H9 (cell line): Measurements from ENCODE around the gene PRKACA. TPM values are rescaled to one million over a fixed set of nuclear protein-coding genes. Genes with fewer than 3 reads are reported as not detected.

ENCODE experiments used
- DNase-seq: peaks from one replicate; pipeline ENCODE4 v3.0.0-alpha.2; 2017
- H2AFZ ChIP-seq: one replicate; pipeline ENCODE4 v1.6.1; 2013; ENCODE audit warnings: mild to moderate bottlenecking, low read length, control low read depth, moderate library complexity
- H2AK5ac ChIP-seq: 2 replicates; pipeline ENCODE4 v1.6.1; 2013; ENCODE audit warnings: low read length, control low read depth, mixed read lengths; ENCODE audit not compliant: insufficient read length
- H2BK120ac ChIP-seq: one replicate; pipeline ENCODE4 v1.6.1; 2013; ENCODE audit warnings: low read depth, mild to moderate bottlenecking, low read length, control low read depth, inconsistent platforms; ENCODE audit not compliant: poor library complexity, severe bottlenecking
- H2BK12ac ChIP-seq: 2 replicates; pipeline ENCODE4 v1.6.1; 2013; ENCODE audit warnings: low read length, control low read depth, mixed read lengths, low read depth; ENCODE audit not compliant: insufficient read length
- H2BK15ac ChIP-seq: 2 replicates; pipeline ENCODE4 v1.6.1; 2013; ENCODE audit warnings: low read depth, low read length, control low read depth
- H2BK20ac ChIP-seq: one replicate; pipeline ENCODE4 v1.6.1; 2013; ENCODE audit warnings: low read depth, mild to moderate bottlenecking, low read length, control low read depth, inconsistent platforms; ENCODE audit not compliant: poor library complexity, severe bottlenecking
- H2BK5ac ChIP-seq: 2 replicates; pipeline ENCODE4 v1.6.1; 2013; ENCODE audit warnings: low read length, control low read depth, mixed read lengths; ENCODE audit not compliant: insufficient read length
- H3K14ac ChIP-seq: 2 replicates; pipeline ENCODE4 v1.6.1; 2013; ENCODE audit warnings: low read length, control low read depth; ENCODE audit not compliant: insufficient read depth
- H3K18ac ChIP-seq: 2 replicates; pipeline ENCODE4 v1.6.1; 2013; ENCODE audit warnings: low read depth, mild to moderate bottlenecking, mixed read lengths, low read length, control low read depth; ENCODE audit not compliant: insufficient read length
- H3K23ac ChIP-seq: 2 replicates; pipeline ENCODE4 v1.6.1; 2013; ENCODE audit warnings: low read length, control low read depth, mixed read lengths, low read depth; ENCODE audit not compliant: insufficient read length
- H3K23me2 ChIP-seq: 2 replicates; pipeline ENCODE4 v1.6.1; 2013; ENCODE audit warnings: low read depth, mild to moderate bottlenecking, mixed read lengths, low read length, control low read depth; ENCODE audit not compliant: insufficient read length, poor library complexity, severe bottlenecking
- H3K27ac ChIP-seq: 2 replicates; pipeline ENCODE4 v1.5.1; 2013; ENCODE audit warnings: low read length, control low read depth, mixed read lengths, low read depth; ENCODE audit not compliant: insufficient read length
- H3K27me3 ChIP-seq: 2 replicates; pipeline ENCODE4 v1.6.1; 2013; ENCODE audit warnings: low read length, control low read depth, inconsistent platforms; ENCODE audit not compliant: insufficient read depth
- H3K4ac ChIP-seq: 2 replicates; pipeline ENCODE4 v1.6.1; 2013; ENCODE audit warnings: low read depth, mild to moderate bottlenecking, control low read depth, inconsistent platforms, low read length, moderate library complexity
- H3K4me1 ChIP-seq: 2 replicates; pipeline ENCODE4 v1.6.1; 2013; ENCODE audit warnings: low read length, control low read depth, inconsistent platforms; ENCODE audit not compliant: insufficient read depth
- H3K4me2 ChIP-seq: 2 replicates; pipeline ENCODE4 v1.6.1; 2013; ENCODE audit warnings: low read length, control low read depth, mixed read lengths; ENCODE audit not compliant: insufficient read length, insufficient read depth
- H3K56ac ChIP-seq: 2 replicates; pipeline ENCODE4 v1.6.1; 2013; ENCODE audit warnings: low read depth, mild to moderate bottlenecking, mixed read lengths, low read length, control low read depth; ENCODE audit not compliant: insufficient read length
- H3K79me1 ChIP-seq: 2 replicates; pipeline ENCODE4 v1.6.1; 2013; ENCODE audit warnings: low read depth, mild to moderate bottlenecking, moderate library complexity, low read length, control low read depth, inconsistent platforms; ENCODE audit not compliant: insufficient read depth, poor library complexity, severe bottlenecking
- H3K79me2 ChIP-seq: 2 replicates; pipeline ENCODE4 v1.6.1; 2013; ENCODE audit warnings: low read length, control low read depth, inconsistent platforms; ENCODE audit not compliant: insufficient read depth
- H3K9ac ChIP-seq: 2 replicates; pipeline ENCODE4 v1.6.1; 2013; ENCODE audit warnings: low read length, control low read depth, mixed read lengths; ENCODE audit not compliant: insufficient read length; ENCODE audit errors: extremely low read depth
- H3K9me3 ChIP-seq: one replicate; pipeline ENCODE4 v1.6.1; 2013; ENCODE audit warnings: low read depth, low read length, inconsistent platforms; ENCODE audit not compliant: control insufficient read depth
- H3T11ph ChIP-seq: one replicate; pipeline ENCODE4 v1.6.1; 2013; ENCODE audit warnings: mild to moderate bottlenecking, low read length, control low read depth, inconsistent platforms
- H4K20me1 ChIP-seq: one replicate; pipeline ENCODE4 v1.6.1; 2013; ENCODE audit not compliant: control insufficient read depth, insufficient read length, insufficient read depth
- H4K5ac ChIP-seq: 2 replicates; pipeline ENCODE4 v1.6.1; 2013; ENCODE audit warnings: low read depth, mild to moderate bottlenecking, mixed read lengths, low read length, control low read depth; ENCODE audit not compliant: insufficient read length
- H4K8ac ChIP-seq: replicated peaks from 2 replicates; pipeline ENCODE4 v1.6.1; 2013; ENCODE audit warnings: low read length, control low read depth, mixed read lengths, low read depth; ENCODE audit not compliant: insufficient read length
- H4K91ac ChIP-seq: 2 replicates; pipeline ENCODE4 v1.6.1; 2013; ENCODE audit warnings: low read depth, mild to moderate bottlenecking, moderate library complexity, mixed read lengths, low read length, control low read depth; ENCODE audit not compliant: insufficient read length
- H3K27ac Mint-ChIP-seq, 3 experiments: 2 replicates in 2 of 3; 3 replicates in 1 of 3; pipeline ENCODE4 v1.8.0; 2020 to 2021; ENCODE audit warnings: mixed read lengths in 3 of 3, mild to moderate bottlenecking in 1 of 3, moderate library complexity in 1 of 3
- H3K27me3 Mint-ChIP-seq: 2 replicates; pipeline ENCODE4 v1.8.0; 2021; ENCODE audit warnings: low read depth, mild to moderate bottlenecking, moderate library complexity, mixed read lengths
- H3K36me3 Mint-ChIP-seq, 3 experiments: 2 replicates in 2 of 3; 3 replicates in 1 of 3; pipeline ENCODE4 v1.8.0; 2020 to 2021; ENCODE audit warnings: low read depth in 3 of 3, mixed read lengths in 3 of 3; ENCODE audit not compliant: insufficient read depth in 1 of 3
- H3K4me1 Mint-ChIP-seq, 2 experiments: 2 replicates each; pipeline ENCODE4 v1.8.0; 2020; ENCODE audit warnings: mixed read lengths in 2 of 2
- H3K4me3 Mint-ChIP-seq, 2 experiments: 2 replicates in 1 of 2; 3 replicates in 1 of 2; pipeline ENCODE4 v1.8.0; 2020 to 2021; ENCODE audit warnings: mild to moderate bottlenecking in 2 of 2, mixed read lengths in 2 of 2, moderate library complexity in 1 of 2
- H3K9me3 Mint-ChIP-seq, 2 experiments: 2 replicates in 1 of 2; 3 replicates in 1 of 2; pipeline ENCODE4 v1.8.0; 2020; ENCODE audit warnings: mild to moderate bottlenecking in 2 of 2, mixed read lengths in 2 of 2, moderate library complexity in 1 of 2
- CTCF ChIP-seq: fragments of 200-600 bp; sonication (generic); conservative IDR thresholded peaks from 3 replicates; pipeline ENCODE4 v1.8.0; 2021; ENCODE audit warnings: antibody characterized with exemption, mild to moderate bottlenecking
- WGBS: extraction: QIAGEN DNeasy Blood & Tissue Kit; methylation state at CpG from one replicate; pipeline ENCODE4 v1.1.7; 2013; ENCODE audit warnings: missing lambda C conversion rate, low lambda C conversion rate, mixed read lengths; ENCODE audit not compliant: insufficient read length; ENCODE audit errors: extremely low coverage; 5-methylcytosine and 5-hydroxymethylcytosine counted together
- long read RNA-seq: library from polyadenylated mRNA; unstranded; transcript quantifications from one replicate; pipeline ENCODE4 v2.0.0, GENCODE V29; 2020
- total RNA-seq: library from RNA; stranded (reverse); gene quantifications from 2 replicates; pipeline ENCODE4 v1.2.1, GENCODE V29; 2021

The PRKACA gene
- total RNA-seq = 51.8 and 56.0 TPM in 2 replicates
- long read RNA-seq, partial matches to known transcripts = 0 of 3 reads
- long read RNA-seq, other reads (novel, unspliced or antisense) = 3 of 3 reads

- TF ChIP-seq CTCF = no peak
- H3K9me3 Mint-ChIP-seq = no peaks in the 10 kb centered on the region
- Histone ChIP-seq H4K5ac (no peak within 1 kb of the TSS), H3K18ac (no peak within 1 kb of the TSS), H3K9me3 (no peaks in the 10 kb centered on the region), H2BK120ac (no peak within 1 kb of the TSS), H3K79me1 (no peaks in the 10 kb centered on the region), H2AK5ac (no peak within 1 kb of the TSS), H3K9ac (peak within 1 kb of the TSS; percentile 46), H3K27ac (no peak within 1 kb of the TSS), H3K27me3 (no peaks in the 10 kb centered on the region; the same call in 1 of the 2 replicates), H2BK15ac (no peak within 1 kb of the TSS), H3K79me2 (peaks cover 2% of the 10 kb centered on the region; the same call in 1 of the 2 replicates), H3K23ac (no peak within 1 kb of the TSS), H3T11ph (no peak within 1 kb of the TSS), H3K4ac (no peak within 1 kb of the TSS), H3K4me2 (peak within 1 kb of the TSS; percentile 69), H2BK20ac (no peak within 1 kb of the TSS), H2BK12ac (no peak within 1 kb of the TSS), H4K8ac (no peak within 1 kb of the TSS), H3K4me1 (peaks cover 9% of the 10 kb centered on the region; the same call in 1 of the 2 replicates), H3K56ac (no peak within 1 kb of the TSS), H3K14ac (no peak within 1 kb of the TSS; the same call in 1 of the 2 replicates), H4K91ac (no peak within 1 kb of the TSS), H3K23me2 (peaks cover 16% of the 10 kb centered on the region), H2BK5ac (no peak within 1 kb of the TSS), H4K20me1 (no peaks in the 10 kb centered on the region), H2AFZ (no peak within 1 kb of the TSS)
- DNase-seq = peak; percentile 99
- H3K4me3 Mint-ChIP-seq = peak within 1 kb of the TSS; percentile 79 to 93
- H3K27me3 Mint-ChIP-seq = peaks cover 2% of the 10 kb centered on the region; the same call in 1 of the 2 replicates
- peak within 1 kb of the TSS; percentile 70 to 98 (median 95); a peak in 6 of 7 replicates for H3K27ac Mint-ChIP-seq
- H3K4me1 Mint-ChIP-seq = peaks cover 31 to 34% of the 10 kb centered on the region in 2 experiments
- no CpG with 5 or more reads among the region's 67 CpGs for WGBS
- H3K36me3 Mint-ChIP-seq = peaks cover 10 to 22% (median 16%) of the 10 kb centered on the region in 3 experiments
Observed at GRCh38 chr19:14117668-14118164, at the start of gene PRKACA. Gene PRKACA (minus strand): TSS chr19:14117762. CDS start chr19:14117547, 215 bp downstream.
